Endothelial cell of umbilical vein (primary cell): ENCODE data around the gene WASF2.

Experiments used
- EZH2 ChIP-seq: IDR thresholded peaks from 2 replicates; pipeline ENCODE4 v1.6.1; 2012; ENCODE audit warnings: borderline replicate concordance, low read depth, mild to moderate bottlenecking, moderate library complexity, low read length, inconsistent platforms; ENCODE audit not compliant: severe bottlenecking
- FOS ChIP-seq: IDR thresholded peaks from 2 replicates; pipeline ENCODE4 v1.6.1; 2011; ENCODE audit warnings: mild to moderate bottlenecking, low read length, moderate library complexity, borderline replicate concordance; ENCODE audit not compliant: insufficient read depth
- GATA2 ChIP-seq: IDR thresholded peaks from 2 replicates; pipeline ENCODE4 v1.7.0; 2011; ENCODE audit warnings: low read depth, mild to moderate bottlenecking, moderate library complexity, mixed read lengths, low read length; ENCODE audit not compliant: insufficient read length, insufficient read depth
- JUN ChIP-seq: IDR thresholded peaks from 2 replicates; pipeline ENCODE4 v1.6.1; 2011; ENCODE audit warnings: borderline replicate concordance, low read depth; ENCODE audit not compliant: insufficient read length, insufficient read depth
- MAX ChIP-seq: IDR thresholded peaks from 2 replicates; pipeline ENCODE4 v1.6.1; 2011; ENCODE audit not compliant: insufficient read depth, insufficient read length
- MYC ChIP-seq: IDR thresholded peaks from one replicate; pipeline ENCODE4 v1.6.1; 2011; ENCODE audit warnings: mild to moderate bottlenecking, low read depth, low read length
- POLR2A ChIP-seq: IDR thresholded peaks from 2 replicates; pipeline ENCODE4 v1.6.1; 2012; ENCODE audit warnings: low read depth, mild to moderate bottlenecking, control low read depth, low read length
- POLR2AphosphoS5 ChIP-seq: IDR thresholded peaks from 2 replicates; pipeline ENCODE4 v1.6.1; 2012; ENCODE audit warnings: low read depth, mild to moderate bottlenecking, control low read depth, low read length, moderate library complexity; ENCODE audit not compliant: insufficient read depth
- TF ChIP-seq, protein P1 (sequence below), 2 donors: IDR thresholded peaks; 1 replicate in 1 of 2; 2 replicates in 1 of 2; pipeline ENCODE4 v1.5.1; 2011; ENCODE audit warnings: low read length in 2 of 2, mild to moderate bottlenecking in 2 of 2, moderate library complexity in 2 of 2, control low read depth in 1 of 2, inconsistent platforms in 1 of 2, low read depth in 1 of 2; ENCODE audit not compliant: insufficient read depth in 1 of 2; ENCODE audit errors: extremely low read depth in 1 of 2

DNA sequence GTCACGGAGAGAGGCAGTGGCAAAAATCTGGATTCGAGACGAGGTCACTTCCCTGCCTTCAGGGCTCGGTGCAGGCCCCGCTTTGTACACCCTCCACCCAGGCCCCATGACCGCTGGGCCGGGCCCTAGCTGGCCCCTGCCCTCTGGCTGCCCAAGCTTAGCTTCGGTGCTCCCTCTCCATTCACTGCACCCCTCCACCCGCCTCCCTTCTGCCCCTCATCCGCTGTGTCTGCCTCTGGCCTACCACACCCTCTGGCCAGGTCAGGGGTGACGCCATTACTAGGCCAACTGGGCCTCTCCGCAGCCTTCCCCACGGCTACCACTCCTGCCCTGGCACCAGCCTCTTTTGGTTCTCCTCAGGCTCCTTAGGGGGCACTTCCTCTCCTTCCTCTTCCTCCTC lies 106.3 kb downstream of the WASF2 start:
- TF ChIP-seq POLR2A (no peak), MAX (no peak), MYC (no peak), POLR2AphosphoS5 (no peak), EZH2 (no peak), JUN (no peak), FOS (no peak), GATA2 (no peak)
- TF ChIP-seq, protein P1, sequence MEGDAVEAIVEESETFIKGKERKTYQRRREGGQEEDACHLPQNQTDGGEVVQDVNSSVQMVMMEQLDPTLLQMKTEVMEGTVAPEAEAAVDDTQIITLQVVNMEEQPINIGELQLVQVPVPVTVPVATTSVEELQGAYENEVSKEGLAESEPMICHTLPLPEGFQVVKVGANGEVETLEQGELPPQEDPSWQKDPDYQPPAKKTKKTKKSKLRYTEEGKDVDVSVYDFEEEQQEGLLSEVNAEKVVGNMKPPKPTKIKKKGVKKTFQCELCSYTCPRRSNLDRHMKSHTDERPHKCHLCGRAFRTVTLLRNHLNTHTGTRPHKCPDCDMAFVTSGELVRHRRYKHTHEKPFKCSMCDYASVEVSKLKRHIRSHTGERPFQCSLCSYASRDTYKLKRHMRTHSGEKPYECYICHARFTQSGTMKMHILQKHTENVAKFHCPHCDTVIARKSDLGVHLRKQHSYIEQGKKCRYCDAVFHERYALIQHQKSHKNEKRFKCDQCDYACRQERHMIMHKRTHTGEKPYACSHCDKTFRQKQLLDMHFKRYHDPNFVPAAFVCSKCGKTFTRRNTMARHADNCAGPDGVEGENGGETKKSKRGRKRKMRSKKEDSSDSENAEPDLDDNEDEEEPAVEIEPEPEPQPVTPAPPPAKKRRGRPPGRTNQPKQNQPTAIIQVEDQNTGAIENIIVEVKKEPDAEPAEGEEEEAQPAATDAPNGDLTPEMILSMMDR (IDR thresholded peaks at IDR 0.05; ENCODE audit: extremely low read depth in 1 of 2, insufficient read depth in 1 of 2, low read depth in 1 of 2, low read length in 2 of 2): no peak
